ENCODE results near the gene MMP1.

DNA sequence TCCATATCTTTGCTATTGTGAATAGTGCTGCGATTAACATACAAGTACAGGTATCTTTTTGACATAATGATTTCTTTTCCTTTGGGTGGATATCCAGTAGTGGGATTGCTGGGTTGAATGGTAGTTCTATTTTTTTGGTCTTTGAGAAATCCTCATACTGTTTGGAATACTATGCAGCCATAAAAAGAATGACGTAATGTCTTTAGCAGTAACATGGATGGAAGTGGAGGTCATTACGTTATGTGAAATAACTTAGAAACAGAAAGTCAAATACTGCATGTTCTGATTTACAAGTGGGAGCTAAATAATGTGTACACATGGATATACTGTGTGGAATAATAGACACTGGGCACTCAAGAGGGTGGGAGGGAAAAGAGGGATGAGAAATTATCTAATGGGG is 13.6 kb downstream of the MMP1 start:
- TF ChIP-seq, protein P1, sequence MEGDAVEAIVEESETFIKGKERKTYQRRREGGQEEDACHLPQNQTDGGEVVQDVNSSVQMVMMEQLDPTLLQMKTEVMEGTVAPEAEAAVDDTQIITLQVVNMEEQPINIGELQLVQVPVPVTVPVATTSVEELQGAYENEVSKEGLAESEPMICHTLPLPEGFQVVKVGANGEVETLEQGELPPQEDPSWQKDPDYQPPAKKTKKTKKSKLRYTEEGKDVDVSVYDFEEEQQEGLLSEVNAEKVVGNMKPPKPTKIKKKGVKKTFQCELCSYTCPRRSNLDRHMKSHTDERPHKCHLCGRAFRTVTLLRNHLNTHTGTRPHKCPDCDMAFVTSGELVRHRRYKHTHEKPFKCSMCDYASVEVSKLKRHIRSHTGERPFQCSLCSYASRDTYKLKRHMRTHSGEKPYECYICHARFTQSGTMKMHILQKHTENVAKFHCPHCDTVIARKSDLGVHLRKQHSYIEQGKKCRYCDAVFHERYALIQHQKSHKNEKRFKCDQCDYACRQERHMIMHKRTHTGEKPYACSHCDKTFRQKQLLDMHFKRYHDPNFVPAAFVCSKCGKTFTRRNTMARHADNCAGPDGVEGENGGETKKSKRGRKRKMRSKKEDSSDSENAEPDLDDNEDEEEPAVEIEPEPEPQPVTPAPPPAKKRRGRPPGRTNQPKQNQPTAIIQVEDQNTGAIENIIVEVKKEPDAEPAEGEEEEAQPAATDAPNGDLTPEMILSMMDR (IDR thresholded peaks at IDR 0.05; ENCODE audit: low read length), result no peak
- TF ChIP-seq EZH2 (IDR thresholded peaks at IDR 0.05; ENCODE audit: borderline replicate concordance, low read length), result no peak

Measured in OCI-LY1 (cell line).